ENCODE results near the gene KRT33A.
"Not testable (repeated sequence)": the region's sequence is repeated elsewhere in the genome, so short reads cannot be mapped to it uniquely, and the experiment has no call there.

The KRT33A gene

DNA sequence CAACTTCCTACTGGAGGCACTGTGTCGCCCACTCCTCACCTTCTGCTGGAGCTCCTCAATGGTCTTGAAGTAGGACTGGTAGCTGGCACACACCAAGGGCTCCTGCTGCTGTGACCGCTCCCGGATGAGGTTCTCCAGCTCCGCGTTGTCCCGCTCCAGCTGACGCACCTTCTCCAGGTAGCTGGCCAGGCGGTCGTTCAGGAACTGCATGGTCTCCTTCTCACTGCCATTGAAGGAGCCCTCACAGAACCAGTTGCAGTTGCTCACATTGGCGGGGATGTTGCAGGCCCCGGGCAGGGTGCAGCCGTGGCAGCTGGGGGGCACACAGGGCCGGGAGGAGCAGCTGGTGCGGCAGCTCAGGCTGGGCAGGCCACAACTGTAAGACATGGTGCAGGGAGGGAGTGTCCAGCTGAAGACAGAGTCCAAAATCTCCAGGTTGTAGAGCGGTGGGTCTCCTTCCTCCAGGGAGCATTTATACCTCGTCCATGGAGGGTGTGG lies at the start of gene KRT33A:
TSS of gene KRT33A (minus strand) at position 448 of the 498 bp plus-strand sequence. CDS start at position 387, 61 bp downstream.
- not testable (repeated sequence) for DNase-seq (ENCODE audit: extremely low read depth in 1 of 2, low read depth in 1 of 2)

DNA sequence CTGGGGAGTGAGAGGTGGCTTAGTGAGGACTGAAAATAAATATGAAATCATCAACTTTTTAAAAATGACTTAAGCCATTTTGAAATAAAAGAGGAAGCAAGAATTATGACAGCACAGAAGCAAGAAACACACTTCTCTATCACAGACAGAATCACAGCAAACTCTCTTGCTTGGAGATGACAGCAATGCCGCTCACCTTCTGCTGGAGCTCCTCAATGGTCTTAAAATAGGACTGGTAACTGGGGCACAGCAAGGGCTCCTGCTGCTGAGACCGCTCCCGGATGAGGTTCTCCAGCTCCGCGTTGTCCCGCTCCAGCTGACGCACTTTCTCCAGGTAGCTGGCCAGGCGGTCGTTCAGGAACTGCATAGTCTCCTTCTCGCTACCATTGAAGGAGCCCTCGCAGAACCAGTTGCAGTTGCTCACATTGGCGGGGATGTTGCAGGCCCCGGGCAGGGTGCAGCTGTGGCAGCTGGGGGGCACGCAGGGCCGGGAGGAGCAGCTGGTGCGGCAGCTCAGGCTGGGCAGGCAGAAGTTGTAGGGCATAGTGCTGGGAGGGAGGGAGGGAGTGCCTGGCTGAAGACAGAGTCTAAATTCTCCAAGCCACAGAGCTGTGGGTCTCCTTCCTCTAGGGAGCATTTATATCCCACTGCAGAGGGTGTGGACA lies 46.5 kb upstream of the KRT33A start, which contains the start of gene KRT31:
TSS of gene KRT31 (minus strand) at position 613 of the 665 bp plus-strand sequence. CDS start at position 544, 69 bp downstream.
- no peak for DNase-seq (ENCODE audit: extremely low read depth in 1 of 2, low read depth in 1 of 2)

- DNase-seq (ENCODE audit: extremely low read depth in 1 of 2, low read depth in 1 of 2), result no peak
These were observed 45.7 kb upstream of the KRT33A start for GRCh38 chr17:41396340-41396739.

DNA sequence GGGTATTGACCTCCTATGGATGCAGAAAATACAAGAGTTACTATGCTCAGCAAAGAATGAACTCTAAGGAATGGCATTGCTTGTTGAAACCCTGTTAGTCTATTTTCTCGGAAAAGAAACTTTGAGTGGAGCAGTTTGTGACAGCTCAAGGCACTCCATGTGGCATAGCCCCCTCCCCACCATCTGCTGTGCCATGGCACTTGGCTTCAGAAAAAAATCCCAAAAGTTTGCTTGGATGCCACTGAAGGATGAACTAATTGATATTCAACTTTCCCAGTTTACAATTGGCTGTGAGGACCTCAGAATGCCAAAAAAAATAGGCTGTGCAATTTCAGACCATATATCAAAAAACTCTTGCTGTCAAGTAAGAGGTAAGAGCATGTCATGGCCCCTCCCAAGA lies 45.0 kb upstream of the KRT33A start:
- DNase-seq (ENCODE audit: extremely low read depth in 1 of 2, low read depth in 1 of 2), result no peak

DNA sequence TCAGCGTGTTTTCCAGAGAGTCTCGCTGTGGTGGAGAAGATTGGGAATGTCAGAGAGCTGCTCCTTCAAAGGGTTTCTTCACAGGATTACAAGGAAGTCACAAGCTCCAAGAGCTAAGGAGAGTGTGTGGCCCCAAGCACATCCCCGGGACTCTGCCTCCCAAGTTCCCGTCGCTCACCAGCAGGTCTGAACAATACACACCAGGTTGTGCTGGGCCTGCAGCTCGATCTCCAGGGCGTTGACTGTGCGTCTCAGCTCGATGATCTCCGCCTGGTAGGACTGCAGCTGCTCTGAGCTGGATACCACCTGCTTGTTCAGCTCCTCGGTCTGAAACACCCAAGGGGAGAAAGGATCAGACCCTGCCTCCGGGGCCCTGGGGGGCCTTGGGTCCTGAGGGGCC lies 44.4 kb upstream of the KRT33A start:
- DNase-seq (ENCODE audit: extremely low read depth in 1 of 2, low read depth in 1 of 2), result not testable (repeated sequence)

- DNase-seq (ENCODE audit: extremely low read depth in 1 of 2, low read depth in 1 of 2), result no peak
These were observed 43.8 kb upstream of the KRT33A start for GRCh38 chr17:41394254-41394996.

GRCh38 chr17:41393826-41394225 lies 43.2 kb upstream of the KRT33A start:
- no peak for DNase-seq (ENCODE audit: extremely low read depth in 1 of 2, low read depth in 1 of 2)

DNA sequence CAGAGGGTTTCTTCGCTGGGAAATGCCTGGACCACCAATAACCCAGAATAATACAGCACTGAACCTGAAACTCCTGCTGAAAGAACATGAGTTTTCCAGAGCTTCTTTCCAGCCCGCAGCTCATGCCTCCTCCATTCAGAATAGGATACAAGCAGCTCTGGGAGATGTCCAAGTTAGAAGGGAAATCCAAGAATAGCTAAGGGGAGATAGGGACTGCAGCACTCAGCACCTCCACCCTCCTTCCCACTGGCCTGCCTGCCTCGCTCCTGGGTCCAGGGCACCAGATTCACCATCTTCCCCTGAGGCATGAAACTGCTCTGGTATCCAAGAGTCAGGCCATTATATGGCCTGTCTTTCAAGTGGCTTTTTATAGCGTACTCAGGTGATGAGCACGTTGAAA lies 42.7 kb upstream of the KRT33A start:
- no peak for DNase-seq (ENCODE audit: extremely low read depth in 1 of 2, low read depth in 1 of 2)

DNA sequence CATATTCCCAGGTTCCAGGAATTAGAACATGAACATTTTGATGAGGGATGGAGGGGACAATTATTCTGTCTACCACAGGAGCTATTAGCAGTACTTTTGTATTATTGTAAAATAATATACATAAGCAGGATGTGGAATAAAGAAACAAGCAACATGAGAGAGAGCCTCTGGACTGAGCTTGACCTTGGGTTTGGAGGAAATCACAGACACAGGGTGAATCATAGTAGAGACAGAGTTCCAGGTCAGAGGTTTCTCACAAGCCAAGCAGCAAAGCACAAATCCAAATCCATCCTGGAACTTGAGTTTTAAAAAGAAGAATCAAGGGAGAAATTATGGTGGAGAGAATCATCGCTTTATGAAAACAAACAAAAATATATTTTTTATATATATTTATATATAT lies 41.6 kb upstream of the KRT33A start:
- DNase-seq (ENCODE audit: extremely low read depth in 1 of 2, low read depth in 1 of 2), result no peak

- DNase-seq (ENCODE audit: extremely low read depth in 1 of 2, low read depth in 1 of 2), result no peak
These were observed 40.9 kb upstream of the KRT33A start for GRCh38 chr17:41391535-41391934.

GRCh38 chr17:41390411-41390938 lies 39.8 kb upstream of the KRT33A start:
- DNase-seq (ENCODE audit: extremely low read depth in 1 of 2, low read depth in 1 of 2), result no peak

GRCh38 chr17:41387670-41388069 lies 37.0 kb upstream of the KRT33A start:
- DNase-seq (ENCODE audit: extremely low read depth in 1 of 2, low read depth in 1 of 2), result no peak

DNA sequence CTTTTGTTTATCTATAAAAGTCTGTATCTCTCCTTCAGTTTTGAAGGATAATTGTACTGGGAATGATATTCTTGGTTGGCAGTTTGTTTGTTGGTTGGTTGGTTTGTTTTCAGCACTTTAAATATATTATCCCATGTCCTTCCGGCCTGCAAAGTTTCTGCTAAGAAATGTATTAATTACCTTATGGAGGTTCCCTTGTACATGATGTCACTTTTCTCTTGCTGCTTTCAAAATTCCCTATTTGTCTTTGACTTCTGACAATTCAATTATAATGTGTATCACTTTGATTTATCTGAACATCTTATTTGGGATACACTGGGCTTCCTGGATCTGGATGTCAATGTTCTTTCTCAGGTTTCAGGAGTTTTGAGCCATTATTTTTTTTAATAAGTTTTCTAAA lies 35.6 kb upstream of the KRT33A start:
- DNase-seq (ENCODE audit: extremely low read depth in 1 of 2, low read depth in 1 of 2), result no peak

- DNase-seq (ENCODE audit: extremely low read depth in 1 of 2, low read depth in 1 of 2), result no peak
These were observed 33.1 kb upstream of the KRT33A start for GRCh38 chr17:41383690-41384089.

GRCh38 chr17:41382394-41382793 lies 31.8 kb upstream of the KRT33A start:
- no peak for DNase-seq (ENCODE audit: extremely low read depth in 1 of 2, low read depth in 1 of 2)

DNA sequence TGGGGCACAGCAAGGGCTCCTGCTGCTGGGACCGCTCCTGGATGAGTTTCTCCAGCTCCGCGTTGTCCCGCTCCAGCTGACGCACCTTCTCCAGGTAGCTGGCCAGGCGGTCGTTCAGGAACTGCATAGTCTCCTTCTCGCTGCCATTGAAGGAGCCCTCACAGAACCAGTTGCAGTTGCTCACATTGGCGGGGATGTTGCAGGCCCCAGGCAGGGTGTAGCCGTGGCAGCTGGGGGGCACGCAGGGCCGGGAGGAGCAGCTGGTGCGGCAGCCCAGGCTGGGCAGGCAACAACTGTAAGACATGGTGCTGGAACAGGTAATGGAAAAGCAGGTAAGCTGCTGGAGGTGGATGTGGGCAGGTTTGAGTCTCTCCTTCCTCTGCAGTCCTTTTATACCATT lies 31.3 kb upstream of the KRT33A start, which contains the start of gene KRT34:
TSS of gene KRT34 (minus strand) at position 364 of the 400 bp plus-strand sequence. CDS start at position 304, 60 bp downstream.
- DNase-seq (ENCODE audit: extremely low read depth in 1 of 2, low read depth in 1 of 2), result not testable (repeated sequence)

- DNase-seq (ENCODE audit: extremely low read depth in 1 of 2, low read depth in 1 of 2), result not testable (repeated sequence)
These were observed 29.5 kb upstream of the KRT33A start for GRCh38 chr17:41380091-41380490.

- DNase-seq (ENCODE audit: extremely low read depth in 1 of 2, low read depth in 1 of 2), result no peak
These were observed 26.9 kb upstream of the KRT33A start for GRCh38 chr17:41377546-41377945.

- no peak for DNase-seq (ENCODE audit: extremely low read depth in 1 of 2, low read depth in 1 of 2)
These were observed 19.1 kb upstream of the KRT33A start, which contains the start of gene KRT33B for GRCh38 chr17:41369713-41370112. TSS of gene KRT33B (minus strand) at chr17:41369813. CDS start at chr17:41369750, 63 bp downstream.

DNA sequence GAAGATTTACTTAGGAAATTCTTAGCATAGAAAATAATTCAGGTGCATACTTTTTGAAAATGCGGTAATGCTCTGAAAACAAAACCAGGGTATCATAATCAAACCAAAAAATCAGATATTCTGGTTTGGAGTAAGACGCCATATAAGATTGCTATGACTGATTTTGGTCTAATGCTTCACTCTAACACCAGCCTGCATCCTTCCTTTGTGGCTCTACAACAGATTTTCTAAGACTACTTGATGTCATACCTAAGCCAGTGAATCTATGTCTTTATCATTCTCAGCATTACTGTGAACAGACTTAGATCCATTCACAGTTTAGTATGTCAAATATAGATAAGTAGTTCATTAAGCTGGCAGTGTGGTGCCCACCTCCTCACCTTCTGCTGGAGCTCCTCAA lies 18.4 kb upstream of the KRT33A start:
- no peak for DNase-seq (ENCODE audit: extremely low read depth in 1 of 2, low read depth in 1 of 2)

GRCh38 chr17:41367426-41368075 lies 16.9 kb upstream of the KRT33A start:
- no peak for DNase-seq (ENCODE audit: extremely low read depth in 1 of 2, low read depth in 1 of 2)
